Activated CD8-positive, alpha-beta T cell treated with anti-CD3 and anti-CD28 coated beads, Interleukin-2, amount 10 ng/mL, durations not matched to agents 7 days and 5 days (primary cell): ENCODE data around the gene ACHE. TPM values are rescaled to one million over a fixed set of nuclear protein-coding genes. Genes with fewer than 3 reads are reported as not detected.
A peak's percentile ranks its signal among the peaks of the same experiment; 100 is the strongest.
"Not testable (repeated sequence)": the region's sequence is repeated elsewhere in the genome, so short reads cannot be mapped to it uniquely, and the experiment has no call there.

Experiments used
- ATAC-seq: fragments of 150-1000 bp; cut with Tn5 transposase; one replicate; pipeline ENCODE4 v1.10.0; 2021; ENCODE audit warnings: moderate library complexity
- CTCF ChIA-PET: fragments of 350-600 bp; sonication (Branson Sonifier 250); formaldehyde crosslinking; loops from one replicate; lab custom pipeline; 2021; ENCODE audit warnings: antibody characterized with exemption; lab: Charles Lee
- POLR2A ChIA-PET: fragments of 350-600 bp; sonication (Branson Sonifier 250); formaldehyde crosslinking; loops from one replicate; lab custom pipeline; 2021; ENCODE audit warnings: antibody characterized with exemption; lab: Charles Lee
- DNase-seq: peaks from one replicate; pipeline ENCODE4 v3.0.0-alpha.2; 2020
- H3K27ac Mint-ChIP-seq: one replicate; pipeline ENCODE4 v1.8.0; 2021; ENCODE audit warnings: mild to moderate bottlenecking, mixed read lengths
- H3K27me3 Mint-ChIP-seq: one replicate; pipeline ENCODE4 v1.8.0; 2021; ENCODE audit warnings: low read depth, mixed read lengths
- H3K36me3 Mint-ChIP-seq: one replicate; pipeline ENCODE4 v1.8.0; 2021; ENCODE audit warnings: low read depth, mixed read lengths
- H3K4me1 Mint-ChIP-seq: one replicate; pipeline ENCODE4 v1.8.0; 2021; ENCODE audit warnings: low read depth, mixed read lengths
- H3K4me3 Mint-ChIP-seq: one replicate; pipeline ENCODE4 v1.8.0; 2021; ENCODE audit warnings: mild to moderate bottlenecking, mixed read lengths
- H3K9me3 Mint-ChIP-seq: one replicate; pipeline ENCODE4 v1.8.0; 2022; ENCODE audit warnings: mixed read lengths; ENCODE audit not compliant: insufficient read depth
- microRNA-seq: library from miRNA; unstranded; fragments of <30 nt; microRNA quantifications from one replicate; pipeline ENCODE4 v1.2.0, GENCODE V29; 2022
- total RNA-seq, 2 experiments: library from RNA; stranded (reverse); gene quantifications; one replicate each; pipeline ENCODE4 v1.2.3, GENCODE V29; 2021

ACHE gene
- total RNA-seq, 2 experiments from 2014 or later = not detected

GRCh38 chr7:100854899-100855298 lies 40.8 kb downstream of the ACHE start:
- CTCF ChIA-PET = interaction anchor here (8.9 kb wide), 1 partner anchor 52 kb away, joined by 223 read pairs; no protein-coding TSS in a partner anchor
- POLR2A ChIA-PET = interaction anchor here (1.7 kb wide), 1 partner anchor 20 kb away, joined by 5 read pairs; the partner anchor contains the start of gene SRRT
- DNase-seq, H3K9me3 Mint-ChIP-seq, H3K27me3 Mint-ChIP-seq, ATAC-seq, H3K4me3 Mint-ChIP-seq, H3K27ac Mint-ChIP-seq: not testable (repeated sequence)
- peaks cover 15% of the 10 kb centered on the region for H3K36me3 Mint-ChIP-seq
- peaks cover 23% of the 10 kb centered on the region for H3K4me1 Mint-ChIP-seq

- H3K4me3 Mint-ChIP-seq = peak overlapping the region; percentile 89
- no peak overlapping the region for H3K27ac Mint-ChIP-seq
- ChIA-PET POLR2A (interaction anchor here (1.0 to 2.6 kb wide), 3 partner anchors 21 to 300 kb away, joined by 3 to 14 read pairs (median 5); partner anchors contain the start of genes POP7 and SRRT), CTCF (interaction anchor here (0.7 to 8.9 kb wide), 3 partner anchors 35 to 149 kb away, joined by 3 to 223 read pairs (median 87); partner anchors contain the start of genes POP7 and UFSP1)
- ATAC-seq (no peak), DNase-seq (no peak)
- H3K27me3 Mint-ChIP-seq = no peaks in the 10 kb centered on the region
- H3K4me1 Mint-ChIP-seq = peaks cover 23% of the 10 kb centered on the region
- H3K9me3 Mint-ChIP-seq = no peaks in the 10 kb centered on the region
- H3K36me3 Mint-ChIP-seq = peaks cover 9% of the 10 kb centered on the region
These were observed 41.4 kb downstream of the ACHE start for GRCh38 chr7:100854146-100854895.

- DNase-seq = peak; percentile 91
- Mint-ChIP-seq H3K4me3 (peak within 1 kb of the TSS; percentile 89), H3K27ac (peak within 1 kb of the TSS; percentile 80), H3K4me1 (peaks cover 23% of the 10 kb centered on the region), H3K27me3 (no peaks in the 10 kb centered on the region), H3K9me3 (no peaks in the 10 kb centered on the region), H3K36me3 (peaks cover 9% of the 10 kb centered on the region)
- ATAC-seq = peak; percentile 99
- POLR2A ChIA-PET = interaction anchor here (0.7 to 2.6 kb wide), 5 partner anchors 23 to 423 kb away, joined by 3 to 22 read pairs (median 4); partner anchors contain the start of genes MEPCE, POP7 and SRRT
- CTCF ChIA-PET = interaction anchor here (0.6 to 8.9 kb wide), 47 partner anchors 9 to 422 kb away, joined by 3 to 223 read pairs (median 4); partner anchors contain the start of genes EPHB4, MOSPD3, POP7 and SRRT
These were observed 43.4 kb downstream of the ACHE start, which contains the start of gene SLC12A9 for GRCh38 chr7:100852048-100852872. Gene SLC12A9 (plus strand): TSS chr7:100852713. CDS start chr7:100854198, 1,485 bp downstream.

DNA sequence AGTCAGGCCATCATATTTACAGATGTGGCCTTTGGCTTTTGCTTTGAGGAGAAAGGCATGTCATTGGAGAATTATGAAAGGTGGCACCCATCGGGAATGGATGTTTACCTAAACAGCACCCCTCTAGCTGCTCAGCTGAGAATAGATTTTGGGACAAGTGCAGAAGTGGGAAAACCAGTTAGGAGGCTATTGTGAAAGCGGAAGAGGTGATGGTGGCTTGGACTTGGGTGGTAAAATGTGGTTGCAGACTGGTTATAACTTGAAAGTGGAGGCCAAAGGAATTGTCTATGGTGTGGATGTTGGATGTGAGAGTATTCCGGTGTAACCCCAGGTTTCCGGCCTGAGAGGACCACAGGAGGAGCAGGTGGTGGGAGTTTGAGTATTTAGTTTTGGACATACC lies 48.3 kb downstream of the ACHE start:
- Mint-ChIP-seq H3K9me3 (no peaks in the 10 kb centered on the region), H3K36me3 (no peaks in the 10 kb centered on the region), H3K4me1 (peaks cover 6% of the 10 kb centered on the region), H3K4me3 (no peak overlapping the region), H3K27me3 (no peaks in the 10 kb centered on the region), H3K27ac (no peak overlapping the region)
- CTCF ChIA-PET = no interaction called here
- DNase-seq (no peak), ATAC-seq (no peak)
- POLR2A ChIA-PET = no interaction called here

DNA sequence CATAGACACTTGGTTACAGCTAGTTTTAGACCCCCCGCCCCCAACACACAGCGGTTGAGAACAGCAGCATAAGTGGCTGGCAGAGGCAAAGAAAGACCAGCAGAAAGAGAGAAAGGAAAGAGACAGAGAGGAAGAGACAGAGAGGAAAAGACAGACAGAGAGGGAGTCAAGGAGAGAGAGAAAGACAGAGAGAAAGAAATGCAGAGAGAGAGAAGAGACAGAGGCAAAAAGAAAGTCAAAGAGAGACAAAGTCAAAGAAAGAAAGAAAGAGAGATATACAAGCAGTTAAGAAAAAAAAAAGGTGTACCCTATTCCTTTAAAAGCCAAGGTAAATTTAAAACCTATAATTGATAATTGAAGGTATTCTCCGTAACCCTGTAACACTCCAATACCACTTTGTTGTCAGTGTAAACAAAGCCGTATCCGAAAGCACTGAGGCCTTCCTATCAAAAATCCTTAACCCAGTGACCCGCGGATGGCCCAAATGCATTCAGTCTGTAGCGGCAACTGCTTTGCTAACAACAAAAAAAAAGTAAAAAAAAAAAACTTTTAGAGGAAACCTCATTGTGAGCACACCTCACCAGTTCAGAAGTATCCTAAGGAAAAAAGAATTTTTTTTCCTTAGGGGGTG lies 55.1 kb downstream of the ACHE start:
- H3K9me3 Mint-ChIP-seq = no peaks in the 10 kb centered on the region
- POLR2A ChIA-PET = no interaction called here
- H3K27me3 Mint-ChIP-seq = peaks cover 3% of the 10 kb centered on the region
- no peaks in the 10 kb centered on the region for H3K36me3 Mint-ChIP-seq
- H3K27ac Mint-ChIP-seq = no peak overlapping the region
- H3K4me1 Mint-ChIP-seq = peaks cover 15% of the 10 kb centered on the region
- CTCF ChIA-PET = interaction anchor here (0.6 kb wide), 1 partner anchor 43 kb away, joined by 3 read pairs; no protein-coding TSS in a partner anchor
- no peak overlapping the region for H3K4me3 Mint-ChIP-seq
- ATAC-seq = no peak
- DNase-seq = no peak

Small RNAs within 50 kb of the gene (microRNA-seq; reads per million reads assigned to microRNA genes)
- gene MIR6875 = not detected

Other genes with a start within 250 kb of the ACHE start
- gene ACTL6B, start 239.4 kb downstream of the ACHE start, total RNA-seq = not detected
- 100 to 1,000 TPM; 274 to 286 TPM for gene GNB2, start 222.1 kb downstream of the ACHE start, total RNA-seq
- gene GIGYF1, start 201.6 kb downstream of the ACHE start, total RNA-seq = 10 to 100 TPM; 42.1 to 43.0 TPM
- 10 to 100 TPM; 43.6 to 48.3 TPM for gene POP7, start 189.8 kb downstream of the ACHE start, total RNA-seq
- not detected for gene EPO, start 175.4 kb downstream of the ACHE start, total RNA-seq
- gene ZAN, start 162.3 kb downstream of the ACHE start, total RNA-seq = not detected
- gene EPHB4, start 68.4 kb downstream of the ACHE start, total RNA-seq = 1 to 10 TPM; 1.5 to 1.9 TPM
- 10 to 100 TPM; 28.3 to 29.5 TPM for gene SLC12A9, start 43.2 kb downstream of the ACHE start, total RNA-seq
- gene TRIP6, start 28.5 kb downstream of the ACHE start, total RNA-seq = 10 to 100 TPM; 25.5 to 28.6 TPM
- gene SRRT, start 20.8 kb downstream of the ACHE start, total RNA-seq = 100 to 1,000 TPM; 273 to 292 TPM
- 1 to 10 TPM; 2.0 to 3.7 TPM for gene UFSP1, start 6.2 kb downstream of the ACHE start, total RNA-seq
- not detected for gene MUC3A, start 53.6 kb upstream of the ACHE start, total RNA-seq
- not detected for gene MUC12, start 73.7 kb upstream of the ACHE start, total RNA-seq
- not detected for gene MUC17, start 124.2 kb upstream of the ACHE start, total RNA-seq
- gene TRIM56, start 189.6 kb upstream of the ACHE start, total RNA-seq = 10 to 100 TPM; 66.8 to 67.9 TPM
- under 1 TPM; 0.47 to 0.58 TPM for gene SERPINE1, start 231.2 kb upstream of the ACHE start, total RNA-seq